ENCODE results near the gene BST2. TPM values are rescaled to one million over a fixed set of nuclear protein-coding genes. Genes with fewer than 3 reads are reported as not detected.

BST2 gene
- total RNA-seq, 2 experiments from 2014 or later: 101 to 146 TPM

Other genes with a start within 250 kb of the BST2 start
- gene USE1, start 190.3 kb downstream of the BST2 start, total RNA-seq (2014; rRNA removed; shearing (Covaris generic)): 31.2 TPM in 2 replicates
- gene USE1, start 190.3 kb downstream of the BST2 start, total RNA-seq (2022): 25.4 and 28.6 TPM in 2 replicates
- gene OCEL1, start 179.4 kb downstream of the BST2 start, total RNA-seq (2014; rRNA removed; shearing (Covaris generic)): 5.9 and 10.2 TPM in 2 replicates
- gene OCEL1, start 179.4 kb downstream of the BST2 start, total RNA-seq (2022): 29.5 and 38.8 TPM in 2 replicates
- gene NR2F6, start 159.7 kb downstream of the BST2 start, total RNA-seq (2014; rRNA removed; shearing (Covaris generic)): 31.0 and 39.2 TPM in 2 replicates
- 30.0 and 33.1 TPM in 2 replicates for gene NR2F6, start 159.7 kb downstream of the BST2 start, total RNA-seq (2022)
- gene USHBP1, start 140.9 kb downstream of the BST2 start, total RNA-seq (2014; rRNA removed; shearing (Covaris generic)): 2.4 and 3.1 TPM in 2 replicates
- 6.5 and 7.6 TPM in 2 replicates for gene USHBP1, start 140.9 kb downstream of the BST2 start, total RNA-seq (2022)
- gene BABAM1, start 138.2 kb downstream of the BST2 start, total RNA-seq (2014; rRNA removed; shearing (Covaris generic)): 79.0 and 79.7 TPM in 2 replicates
- 107 and 118 TPM in 2 replicates for gene BABAM1, start 138.2 kb downstream of the BST2 start, total RNA-seq (2022)
- 35.2 and 45.1 TPM in 2 replicates for gene ANKLE1, start 123.7 kb downstream of the BST2 start, total RNA-seq (2014; rRNA removed; shearing (Covaris generic))
- gene ANKLE1, start 123.7 kb downstream of the BST2 start, total RNA-seq (2022): 53.7 and 59.4 TPM in 2 replicates
- gene ABHD8, start 102.2 kb downstream of the BST2 start, total RNA-seq (2014; rRNA removed; shearing (Covaris generic)): 11.6 TPM in 2 replicates
- 17.3 and 18.9 TPM in 2 replicates for gene ABHD8, start 102.2 kb downstream of the BST2 start, total RNA-seq (2022)
- gene MRPL34, start 99.8 kb downstream of the BST2 start, total RNA-seq (2014; rRNA removed; shearing (Covaris generic)): 174 and 182 TPM in 2 replicates
- gene MRPL34, start 99.8 kb downstream of the BST2 start, total RNA-seq (2022): 168 and 173 TPM in 2 replicates
- gene DDA1, start 96.1 kb downstream of the BST2 start, total RNA-seq (2014; rRNA removed; shearing (Covaris generic)): 36.6 and 39.2 TPM in 2 replicates
- 48.8 and 57.9 TPM in 2 replicates for gene DDA1, start 96.1 kb downstream of the BST2 start, total RNA-seq (2022)
- gene ANO8, start 70.8 kb downstream of the BST2 start, total RNA-seq (2014; rRNA removed; shearing (Covaris generic)): 4.3 and 5.9 TPM in 2 replicates
- gene ANO8, start 70.8 kb downstream of the BST2 start, total RNA-seq (2022): 12.8 and 13.5 TPM in 2 replicates
- gene GTPBP3, start 68.1 kb downstream of the BST2 start, total RNA-seq (2014; rRNA removed; shearing (Covaris generic)): 83.2 and 103 TPM in 2 replicates
- gene GTPBP3, start 68.1 kb downstream of the BST2 start, total RNA-seq (2022): 104 and 113 TPM in 2 replicates
- 0.16 and 0.28 TPM in 2 replicates for gene PLVAP, start 28.3 kb downstream of the BST2 start, total RNA-seq (2014; rRNA removed; shearing (Covaris generic))
- gene PLVAP, start 28.3 kb downstream of the BST2 start, total RNA-seq (2022): 0.31 and 1.5 TPM in 2 replicates
- gene CCDC194, start 11.4 kb downstream of the BST2 start, total RNA-seq (2014; rRNA removed; shearing (Covaris generic)): 2.4 and 2.9 TPM in 2 replicates
- 8.5 and 8.8 TPM in 2 replicates for gene CCDC194, start 11.4 kb downstream of the BST2 start, total RNA-seq (2022)
- gene MVB12A, start 14.4 kb upstream of the BST2 start, total RNA-seq (2014; rRNA removed; shearing (Covaris generic)): 47.4 and 57.3 TPM in 2 replicates
- gene MVB12A, start 14.4 kb upstream of the BST2 start, total RNA-seq (2022): 55.5 and 65.1 TPM in 2 replicates
- not detected in 2 replicates for gene TMEM221, start 43.0 kb upstream of the BST2 start, total RNA-seq (2014; rRNA removed; shearing (Covaris generic))
- not detected in 2 replicates for gene TMEM221, start 43.0 kb upstream of the BST2 start, total RNA-seq (2022)
- not detected in 2 replicates for gene NXNL1, start 55.3 kb upstream of the BST2 start, total RNA-seq (2014; rRNA removed; shearing (Covaris generic))
- not detected in 2 replicates for gene NXNL1, start 55.3 kb upstream of the BST2 start, total RNA-seq (2022)
- 2.5 and 3.3 TPM in 2 replicates for gene SLC27A1, start 64.9 kb upstream of the BST2 start, total RNA-seq (2014; rRNA removed; shearing (Covaris generic))
- gene SLC27A1, start 64.9 kb upstream of the BST2 start, total RNA-seq (2022): 2.7 and 3.2 TPM in 2 replicates
- gene PGLS, start 106.0 kb upstream of the BST2 start, total RNA-seq (2014; rRNA removed; shearing (Covaris generic)): 86.5 and 107 TPM in 2 replicates
- 146 and 158 TPM in 2 replicates for gene PGLS, start 106.0 kb upstream of the BST2 start, total RNA-seq (2022)
- 43.0 and 49.6 TPM in 2 replicates for gene COLGALT1, start 150.0 kb upstream of the BST2 start, total RNA-seq (2014; rRNA removed; shearing (Covaris generic))
- 57.2 and 68.6 TPM in 2 replicates for gene COLGALT1, start 150.0 kb upstream of the BST2 start, total RNA-seq (2022)